GM23248 (cell line): ENCODE measurements around the gene DBF4B. TPM values are rescaled to one million over a fixed set of nuclear protein-coding genes. Genes with fewer than 3 reads are reported as not detected.
"Not testable (repeated sequence)": the region's sequence is repeated elsewhere in the genome, so short reads cannot be mapped to it uniquely, and the experiment has no call there.

Source experiments
- DNase-seq: peaks from one replicate; pipeline ENCODE4 v3.0.0-alpha.2; 2015
- H2AFZ ChIP-seq: fragments of 200-600 bp; sonication (generic); 2 replicates; pipeline ENCODE4 v1.6.1; 2016; ENCODE audit warnings: antibody characterized with exemption
- H3F3A ChIP-seq: fragments of 200-600 bp; sonication (generic); 2 replicates; pipeline ENCODE4 v1.6.1; 2016; ENCODE audit warnings: mild to moderate bottlenecking, antibody characterized with exemption, mixed run types; ENCODE audit not compliant: insufficient read depth
- H3K27ac ChIP-seq: fragments of 200-600 bp; sonication (generic); 2 replicates; pipeline ENCODE4 v1.5.1; 2016; ENCODE audit warnings: mild to moderate bottlenecking
- H3K27me3 ChIP-seq: fragments of 200-600 bp; sonication (generic); replicated peaks from 2 replicates; pipeline ENCODE4 v1.6.1; 2016; ENCODE audit warnings: mild to moderate bottlenecking; ENCODE audit not compliant: insufficient read depth
- H3K36me3 ChIP-seq: fragments of 200-600 bp; sonication (generic); 2 replicates; pipeline ENCODE4 v1.6.1; 2016; ENCODE audit warnings: low read depth, mild to moderate bottlenecking
- H3K4me1 ChIP-seq: fragments of 200-600 bp; sonication (generic); 2 replicates; pipeline ENCODE4 v1.6.1; 2016; ENCODE audit warnings: mild to moderate bottlenecking; ENCODE audit not compliant: insufficient read depth
- H3K4me2 ChIP-seq: fragments of 200-600 bp; sonication (generic); one replicate; pipeline ENCODE4 v1.6.1; 2016; ENCODE audit warnings: mild to moderate bottlenecking; ENCODE audit not compliant: unreplicated experiment
- H3K4me3 ChIP-seq: fragments of 200-600 bp; sonication (generic); 2 replicates; pipeline ENCODE4 v1.5.1; 2016; ENCODE audit warnings: mild to moderate bottlenecking
- H3K79me2 ChIP-seq: fragments of 200-600 bp; sonication (generic); 2 replicates; pipeline ENCODE4 v1.6.1; 2016; ENCODE audit warnings: mild to moderate bottlenecking; ENCODE audit not compliant: insufficient read depth
- H3K9ac ChIP-seq: fragments of 200-600 bp; sonication (generic); 2 replicates; pipeline ENCODE4 v1.6.1; 2016; ENCODE audit warnings: mild to moderate bottlenecking
- H3K9me2 ChIP-seq: fragments of 200-600 bp; sonication (generic); 2 replicates; pipeline ENCODE4 v1.6.1; 2016; ENCODE audit warnings: mixed run types, mild to moderate bottlenecking, moderate library complexity; ENCODE audit not compliant: insufficient read depth
- H3K9me3 ChIP-seq: fragments of 200-600 bp; sonication (generic); one replicate; pipeline ENCODE4 v1.6.1; 2017; ENCODE audit warnings: low read depth
- H4K20me1 ChIP-seq: fragments of 200-600 bp; sonication (generic); 2 replicates; pipeline ENCODE4 v1.6.0; 2016; ENCODE audit not compliant: insufficient read depth
- EZH2 ChIP-seq: fragments of 200-600 bp; sonication (generic); IDR thresholded peaks from 2 replicates; pipeline ENCODE4 v1.6.1; 2018; ENCODE audit warnings: antibody characterized with exemption, mild to moderate bottlenecking; ENCODE audit not compliant: insufficient read depth, poor library complexity, severe bottlenecking
- EZH2phosphoT487 ChIP-seq: fragments of 200-600 bp; sonication (generic); IDR thresholded peaks from 2 replicates; pipeline ENCODE4 v1.6.1; 2018; ENCODE audit warnings: antibody characterized with exemption, moderate library complexity, mild to moderate bottlenecking, low read depth; ENCODE audit not compliant: insufficient read depth
- WGBS, 2 experiments: methylation state at CpG; one replicate each; pipeline ENCODE4 v1.1.6; 2015 to 2017; ENCODE audit warnings: low lambda C conversion rate in 2 of 2, low coverage in 1 of 2; ENCODE audit errors: missing lambda C conversion rate in 2 of 2; 5-methylcytosine and 5-hydroxymethylcytosine counted together
- in situ Hi-C: fragments of 300-500 bp; cut with MboI; formaldehyde crosslinking; loops from 2 replicates; pipeline ENCODE4 v1.15.0; 2020
- polyA plus RNA-seq: library from polyadenylated mRNA; unstranded; fragments of >200 nt; fragmentation: Nextera tagmentation; extraction: Ambion mirVana; gene quantifications from 2 replicates; pipeline ENCODE4 v1.2.1, GENCODE V29; 2016
- total RNA-seq: library from RNA; depleted of rRNA; stranded (reverse); fragments of >200 nt; shearing (Covaris generic); gene quantifications from 2 replicates; pipeline ENCODE4 v1.2.3, GENCODE V29; 2014

DBF4B gene
- total and polyA plus RNA-seq, 2 experiments from 2014 or later, result 3.2 to 6.5 TPM

- WGBS, 2 experiments, result 79 to 83% methylated on average over 16 to 17 of the region's 17 CpGs
- Histone ChIP-seq H3K9ac (no peak overlapping the region), H3K9me2 (no peaks in the 10 kb centered on the region), H3K36me3 (no peaks in the 10 kb centered on the region), H3K4me1 (no peaks in the 10 kb centered on the region), H3K4me2 (no peak overlapping the region), H3K27me3 (no peaks in the 10 kb centered on the region), H4K20me1 (no peaks in the 10 kb centered on the region), H3F3A (no peaks in the 10 kb centered on the region), H3K9me3 (no peaks in the 10 kb centered on the region), H3K79me2 (no peaks in the 10 kb centered on the region), H3K27ac (no peak overlapping the region), H3K4me3 (no peak overlapping the region), H2AFZ (no peak overlapping the region)
- no peak for TF ChIP-seq EZH2
- TF ChIP-seq EZH2phosphoT487, result no peak
- in situ Hi-C loops, result loop anchor here (25.0 kb wide), 1 partner anchor 284 kb away; no protein-coding TSS in a partner anchor
- DNase-seq, result no peak
Observed at GRCh38 chr17:44752953-44753861, 44.7 kb downstream of the DBF4B start.

GRCh38 chr17:44754276-44754675, 45.8 kb downstream of the DBF4B start:
- TF ChIP-seq EZH2phosphoT487, result no peak
- TF ChIP-seq EZH2, result no peak
- Histone ChIP-seq H3K4me1 (no peaks in the 10 kb centered on the region), H3K9me3 (no peaks in the 10 kb centered on the region), H3F3A (no peaks in the 10 kb centered on the region), H3K9me2 (no peaks in the 10 kb centered on the region), H4K20me1 (no peaks in the 10 kb centered on the region), H3K36me3 (no peaks in the 10 kb centered on the region), H3K9ac (no peak overlapping the region), H3K79me2 (no peaks in the 10 kb centered on the region), H3K27me3 (no peaks in the 10 kb centered on the region), H3K27ac (no peak overlapping the region), H3K4me3 (no peak overlapping the region), H3K4me2 (no peak overlapping the region), H2AFZ (no peak overlapping the region)
- DNase-seq, result no peak
- 71 to 76% methylated on average over 7 of the region's 7 CpGs for WGBS, 2 experiments
- in situ Hi-C loops, result loop anchor here (25.0 kb wide), 1 partner anchor 283 kb away; no protein-coding TSS in a partner anchor

GRCh38 chr17:44755180-44755579, 46.7 kb downstream of the DBF4B start:
- H3K27ac ChIP-seq, result not testable (repeated sequence)
- 83 to 89% methylated on average over 5 of the region's 5 CpGs for WGBS, 2 experiments

GRCh38 chr17:44757045-44757917, 48.8 kb downstream of the DBF4B start:
- H4K20me1 ChIP-seq, result no peaks in the 10 kb centered on the region
- H3K4me2 ChIP-seq, result no peak overlapping the region
- H3K9me2 ChIP-seq, result no peaks in the 10 kb centered on the region
- TF ChIP-seq EZH2phosphoT487 (no peak), EZH2 (no peak)
- H3K9me3 ChIP-seq, result no peaks in the 10 kb centered on the region
- no peaks in the 10 kb centered on the region for H3K4me1 ChIP-seq
- H3K27ac ChIP-seq, result no peak overlapping the region
- DNase-seq, result no peak
- H3K36me3 ChIP-seq, result no peaks in the 10 kb centered on the region
- no peak overlapping the region for H3K4me3 ChIP-seq
- H3K79me2 ChIP-seq, result no peaks in the 10 kb centered on the region
- in situ Hi-C loops, result loop anchor here (25.0 kb wide), 1 partner anchor 280 kb away; no protein-coding TSS in a partner anchor
- H3K27me3 ChIP-seq, result peaks cover 5% of the 10 kb centered on the region; the same call in 1 of the 2 replicates
- H3K9ac ChIP-seq, result no peak overlapping the region
- 76 to 84% methylated on average over 10 of the region's 10 CpGs for WGBS, 2 experiments
- no peaks in the 10 kb centered on the region for H3F3A ChIP-seq
- H2AFZ ChIP-seq, result no peak overlapping the region

More at GRCh38 chr17:44755180-44755579, 46.7 kb downstream of the DBF4B start:
- H2AFZ ChIP-seq, H3K79me2 ChIP-seq, H3F3A ChIP-seq, H3K4me3 ChIP-seq, H3K9me2 ChIP-seq, H3K4me2 ChIP-seq, H3K9ac ChIP-seq, H3K36me3 ChIP-seq, DNase-seq, H3K27me3 ChIP-seq, H4K20me1 ChIP-seq, H3K9me3 ChIP-seq, H3K4me1 ChIP-seq: not testable (repeated sequence)
- in situ Hi-C loops, result loop anchor here (25.0 kb wide), 1 partner anchor 282 kb away; no protein-coding TSS in a partner anchor
